ENCODE results near the gene GLP2R. TPM values are rescaled to one million over a fixed set of nuclear protein-coding genes. Genes with fewer than 3 reads are reported as not detected.
A peak's percentile ranks its signal among the peaks of the same experiment; 100 is the strongest.

The GLP2R gene
- total RNA-seq, 1 donor from 2014 or later: not detected

DNA sequence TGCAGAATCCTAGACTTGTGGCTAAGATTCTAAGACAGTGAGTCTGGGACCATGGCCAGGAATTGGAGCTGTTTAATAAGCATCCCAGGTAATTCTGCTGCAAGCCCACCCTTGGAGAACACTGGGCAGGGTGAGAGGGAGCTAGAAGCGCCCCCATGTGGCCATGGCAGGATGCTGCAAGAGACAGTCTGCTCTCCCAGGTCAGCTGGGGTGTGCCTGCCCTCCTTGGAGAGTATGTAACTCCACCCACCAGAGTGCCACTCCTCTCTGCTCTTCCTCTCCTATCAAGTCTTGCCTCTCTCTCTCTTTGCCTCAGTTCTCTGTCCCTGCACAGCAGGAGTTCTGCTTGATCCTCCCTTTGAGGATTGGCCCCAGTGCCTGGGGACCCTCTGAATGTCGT, 64.4 kb downstream of the GLP2R start:
- peaks cover 3% of the 10 kb centered on the region for H3K27me3 Mint-ChIP-seq (ENCODE audit: unreplicated experiment)
- no peaks in the 10 kb centered on the region for H3K4me1 Mint-ChIP-seq (ENCODE audit: low read depth, unreplicated experiment)
- H3K4me3 Mint-ChIP-seq (ENCODE audit: unreplicated experiment): no peak overlapping the region
- DNase-seq: peak; percentile 53
- H3K9me3 Mint-ChIP-seq (ENCODE audit: unreplicated experiment): peaks cover 14% of the 10 kb centered on the region
- no peaks in the 10 kb centered on the region for H3K36me3 Mint-ChIP-seq (ENCODE audit: unreplicated experiment)
- peak; percentile 69 for TF ChIP-seq CTCF (IDR thresholded peaks at IDR 0.05; ENCODE audit: partially characterized antibody, unreplicated experiment)
- no peak overlapping the region for H3K27ac Mint-ChIP-seq (ENCODE audit: unreplicated experiment)

DNA sequence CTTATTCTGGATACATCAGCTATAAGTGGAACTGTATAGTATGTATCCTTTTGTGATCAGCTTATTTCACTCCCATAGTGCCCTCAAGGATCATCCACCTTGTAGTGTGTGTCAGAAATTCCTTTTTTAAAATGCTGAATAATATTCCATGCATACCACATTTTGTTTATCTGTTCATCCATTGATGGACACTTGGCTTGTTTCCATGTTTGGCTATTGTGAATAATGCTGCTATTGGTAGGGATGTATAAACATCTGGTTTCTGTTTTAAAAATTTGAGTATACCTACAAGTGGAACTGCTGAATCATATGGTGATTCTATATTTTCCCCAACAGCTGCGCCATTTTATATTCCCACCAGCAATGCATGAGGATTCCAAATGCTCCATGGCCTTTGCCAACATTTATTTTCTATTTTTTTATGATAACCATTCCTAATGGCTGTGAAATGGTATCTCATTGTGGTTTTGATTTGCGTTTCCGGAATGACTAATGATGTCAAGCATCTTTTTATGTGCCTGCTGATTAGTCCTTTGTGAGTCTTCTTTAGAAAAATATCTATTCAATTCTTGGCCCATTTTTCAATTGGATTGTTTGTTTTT, 67.8 kb downstream of the GLP2R start:
- H3K27me3 Mint-ChIP-seq (ENCODE audit: unreplicated experiment): peaks cover 3% of the 10 kb centered on the region
- H3K27ac Mint-ChIP-seq (ENCODE audit: unreplicated experiment): no peak overlapping the region
- no peaks in the 10 kb centered on the region for H3K36me3 Mint-ChIP-seq (ENCODE audit: unreplicated experiment)
- peaks cover 12% of the 10 kb centered on the region for H3K9me3 Mint-ChIP-seq (ENCODE audit: unreplicated experiment)
- no peak for TF ChIP-seq CTCF (IDR thresholded peaks at IDR 0.05; ENCODE audit: partially characterized antibody, unreplicated experiment)
- no peak for DNase-seq
- H3K4me3 Mint-ChIP-seq (ENCODE audit: unreplicated experiment): no peak overlapping the region
- no peaks in the 10 kb centered on the region for H3K4me1 Mint-ChIP-seq (ENCODE audit: low read depth, unreplicated experiment)

DNA sequence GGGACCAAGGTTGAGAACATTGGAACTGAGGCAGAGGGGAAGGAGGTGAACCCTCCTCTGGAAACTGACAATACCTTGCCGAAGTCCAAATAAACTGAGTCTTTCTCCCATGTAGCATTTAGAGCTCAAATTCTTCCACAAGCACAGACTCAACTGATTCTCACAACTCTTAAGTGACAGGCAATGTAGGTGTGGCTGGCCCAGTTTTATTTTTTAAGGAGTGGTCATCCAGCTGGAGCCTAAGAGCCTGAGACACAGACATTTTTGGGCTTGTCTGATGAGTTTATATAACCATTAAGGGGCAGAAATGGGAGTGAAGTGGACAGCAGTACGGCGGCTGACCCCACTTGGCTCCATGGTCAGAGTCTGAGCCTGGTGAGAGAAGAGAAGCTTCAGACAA, 68.5 kb downstream of the GLP2R start:
- no peaks in the 10 kb centered on the region for H3K4me1 Mint-ChIP-seq (ENCODE audit: low read depth, unreplicated experiment)
- H3K36me3 Mint-ChIP-seq (ENCODE audit: unreplicated experiment): no peaks in the 10 kb centered on the region
- peaks cover 12% of the 10 kb centered on the region for H3K9me3 Mint-ChIP-seq (ENCODE audit: unreplicated experiment)
- no peak overlapping the region for H3K27ac Mint-ChIP-seq (ENCODE audit: unreplicated experiment)
- H3K27me3 Mint-ChIP-seq (ENCODE audit: unreplicated experiment): peaks cover 3% of the 10 kb centered on the region
- no peak overlapping the region for H3K4me3 Mint-ChIP-seq (ENCODE audit: unreplicated experiment)
- no peak for TF ChIP-seq CTCF (IDR thresholded peaks at IDR 0.05; ENCODE audit: partially characterized antibody, unreplicated experiment)
- DNase-seq: no peak

DNA sequence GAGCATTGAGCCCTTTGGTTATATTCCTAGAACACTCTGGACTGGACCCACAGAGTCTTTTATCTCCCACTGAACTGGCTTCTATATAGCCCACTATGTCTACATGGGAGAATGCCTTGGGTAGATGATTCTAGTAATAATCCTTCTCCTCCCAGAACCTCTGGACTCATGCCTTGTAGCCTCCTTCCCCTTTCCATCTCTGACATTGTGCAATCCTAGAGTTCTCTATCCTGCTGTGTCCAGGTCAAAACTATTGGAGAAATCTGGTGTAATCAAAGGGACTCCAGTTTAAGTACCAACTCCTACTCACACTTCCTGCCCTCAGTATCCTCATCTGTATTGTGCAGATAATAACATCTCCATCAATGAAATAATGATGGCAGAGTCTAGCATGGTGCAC, 70.2 kb downstream of the GLP2R start:
- DNase-seq: no peak
- Mint-ChIP-seq H3K4me3 (ENCODE audit: unreplicated experiment) (no peak overlapping the region), H3K9me3 (ENCODE audit: unreplicated experiment) (peaks cover 7% of the 10 kb centered on the region), H3K36me3 (ENCODE audit: unreplicated experiment) (no peaks in the 10 kb centered on the region), H3K4me1 (ENCODE audit: low read depth, unreplicated experiment) (no peaks in the 10 kb centered on the region), H3K27me3 (ENCODE audit: unreplicated experiment) (no peaks in the 10 kb centered on the region), H3K27ac (ENCODE audit: unreplicated experiment) (no peak overlapping the region)
- no peak for TF ChIP-seq CTCF (IDR thresholded peaks at IDR 0.05; ENCODE audit: partially characterized antibody, unreplicated experiment)

- DNase-seq: no peak
- peaks cover 5% of the 10 kb centered on the region for H3K9me3 Mint-ChIP-seq (ENCODE audit: unreplicated experiment)
- TF ChIP-seq CTCF (IDR thresholded peaks at IDR 0.05; ENCODE audit: partially characterized antibody, unreplicated experiment): no peak
- no peaks in the 10 kb centered on the region for H3K36me3 Mint-ChIP-seq (ENCODE audit: unreplicated experiment)
- no peaks in the 10 kb centered on the region for H3K27me3 Mint-ChIP-seq (ENCODE audit: unreplicated experiment)
- H3K4me3 Mint-ChIP-seq (ENCODE audit: unreplicated experiment): no peak overlapping the region
- H3K27ac Mint-ChIP-seq (ENCODE audit: unreplicated experiment): no peak overlapping the region
- no peaks in the 10 kb centered on the region for H3K4me1 Mint-ChIP-seq (ENCODE audit: low read depth, unreplicated experiment)
These were observed 71.7 kb downstream of the GLP2R start for GRCh38 chr17:9897372-9897968.
